ENCODE results near the gene ARMH4.

Gene ARMH4

GRCh38 chr14:57957441-57957840 is 194.6 kb downstream of the ARMH4 start:
- ATAC-seq (ENCODE audit: insufficient read depth, low read depth) (no peak), DNase-seq (no peak)
- Histone ChIP-seq H3K79me2 (ENCODE audit: insufficient read depth, low read length) (no peaks in the 10 kb centered on the region), H3K27me3 (ENCODE audit: insufficient read depth, low read length, poor library complexity) (no peaks in the 10 kb centered on the region), H3K4me3 (ENCODE audit: low read depth in 1 of 2, low read length in 2 of 2) (no peak overlapping the region), H3K4me2 (ENCODE audit: insufficient read depth, low read length) (no peak overlapping the region), H2AFZ (ENCODE audit: low read depth, low read length) (no peak overlapping the region), H3K9ac (ENCODE audit: low read depth, low read length) (no peak overlapping the region), H3K36me3 (ENCODE audit: insufficient read depth, low read length) (no peaks in the 10 kb centered on the region), H3K4me1 (ENCODE audit: insufficient read depth, low read length) (no peaks in the 10 kb centered on the region), H4K20me1 (ENCODE audit: insufficient read depth, low read length) (no peaks in the 10 kb centered on the region), H3K9me3 (ENCODE audit: insufficient read depth, low read length, severe bottlenecking) (no peaks in the 10 kb centered on the region), H3K27ac (ENCODE audit: low read length) (no peak overlapping the region)
- TF ChIP-seq EZH2 (IDR thresholded peaks at IDR 0.05; ENCODE audit: borderline replicate concordance, low read depth, low read length, severe bottlenecking) (no peak), CTCF (IDR thresholded peaks at IDR 0.05; ENCODE audit: borderline replicate concordance, extremely low read depth, low read length, poor library complexity, severe bottlenecking) (no peak)

Measured in DND-41 (cell line).